CD4-positive, alpha-beta T cell treated with Interferon gamma for 1 hour (primary cell): ENCODE results near the gene ABHD16B.
"Not testable (repeated sequence)": the region's sequence is repeated elsewhere in the genome, so short reads cannot be mapped to it uniquely, and the experiment has no call there.

Experiments
- DNase-seq: peaks from one replicate; pipeline ENCODE4 v3.0.0-alpha.2; 2020

The ABHD16B gene

DNA sequence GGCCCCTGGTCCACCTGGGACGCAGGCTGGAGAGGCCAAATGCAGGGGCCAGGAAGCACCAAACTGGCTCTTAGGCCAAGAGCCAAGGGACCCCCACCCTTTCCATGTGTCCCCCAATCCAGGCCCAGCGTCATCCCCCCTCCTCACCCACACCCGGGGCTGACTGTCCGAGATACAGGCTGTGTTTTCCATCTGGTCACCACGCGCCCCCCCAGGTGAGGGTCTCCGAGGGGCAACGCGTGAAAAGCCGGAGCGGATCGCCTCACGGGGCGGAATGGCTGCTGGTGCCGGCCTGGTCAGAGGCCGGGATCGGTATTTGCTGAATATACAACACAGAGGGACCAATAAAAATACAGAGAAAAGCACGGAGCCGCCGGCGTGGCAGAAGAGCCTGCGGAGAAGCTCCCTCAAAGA, 5.2 kb upstream of the ABHD16B start:
- no peak for DNase-seq

DNA sequence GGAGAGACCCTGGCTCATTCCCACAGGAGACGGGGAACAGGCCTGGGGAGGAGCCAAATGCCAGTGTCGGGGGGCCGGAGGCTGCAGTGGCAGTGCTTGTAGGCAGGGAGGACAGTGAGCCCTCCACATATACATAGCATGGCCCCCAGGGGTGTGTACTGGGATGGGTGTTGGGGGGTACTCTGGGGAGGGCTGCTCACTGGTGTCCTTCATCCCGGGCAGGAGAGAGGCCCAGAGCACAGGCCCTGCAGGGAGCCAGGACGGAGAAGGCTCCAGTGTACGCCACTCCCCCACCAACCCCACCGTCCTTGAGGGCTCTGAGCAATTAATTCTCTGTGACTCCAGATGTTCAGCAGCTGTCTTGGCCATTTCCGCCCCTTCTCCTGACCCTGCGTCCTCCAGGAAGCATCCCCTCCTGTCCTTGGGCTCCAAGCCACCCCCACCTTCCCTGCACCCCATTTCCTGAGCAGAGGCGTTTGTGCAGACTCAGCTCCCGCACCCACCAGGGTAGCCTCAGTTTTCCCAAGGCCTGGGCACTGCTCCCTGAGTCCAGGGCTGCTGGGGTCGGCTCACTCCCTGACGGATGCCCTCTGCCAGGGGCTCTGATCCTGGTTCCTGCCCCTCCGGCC, 3.4 kb upstream of the ABHD16B start:
- no peak for DNase-seq

DNA sequence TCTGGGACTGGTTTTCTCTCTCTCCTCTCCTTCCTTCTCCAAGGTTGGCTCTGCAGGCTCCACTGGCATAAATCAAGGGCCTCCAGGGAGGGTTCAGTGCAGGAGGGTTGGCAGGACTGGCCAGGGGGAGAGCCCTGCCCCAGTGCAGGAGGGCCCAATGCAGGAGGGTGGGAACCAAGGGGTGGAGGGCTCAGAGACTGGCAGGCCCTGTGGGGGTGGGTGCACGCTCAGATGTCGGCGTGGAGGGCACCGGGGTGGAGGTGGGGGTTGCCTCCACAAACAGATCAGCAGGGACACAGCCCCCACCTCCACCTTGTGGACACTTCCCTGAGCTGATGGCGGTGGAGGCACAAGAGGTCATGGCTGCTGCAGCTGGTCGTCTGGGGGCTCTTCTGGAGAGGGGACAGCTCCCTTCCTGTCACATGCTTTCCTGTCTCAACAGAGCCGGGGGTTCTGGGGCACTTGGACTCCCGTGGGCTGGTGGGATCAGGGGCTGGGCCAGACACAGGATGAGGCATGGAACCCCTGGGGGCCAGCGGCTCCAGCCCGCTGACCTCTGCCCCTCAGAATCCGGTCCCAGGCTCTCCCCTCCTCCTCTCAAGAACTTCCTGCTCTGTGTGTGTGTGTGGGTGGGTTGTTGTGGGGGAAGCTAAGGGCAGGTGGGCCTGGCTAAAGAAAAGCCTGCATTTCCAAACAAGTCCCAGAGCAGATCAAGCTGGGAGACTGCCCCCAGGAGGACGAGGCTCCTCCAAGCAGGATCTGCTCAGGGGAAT, 2.7 kb upstream of the ABHD16B start:
- DNase-seq = no peak

DNA sequence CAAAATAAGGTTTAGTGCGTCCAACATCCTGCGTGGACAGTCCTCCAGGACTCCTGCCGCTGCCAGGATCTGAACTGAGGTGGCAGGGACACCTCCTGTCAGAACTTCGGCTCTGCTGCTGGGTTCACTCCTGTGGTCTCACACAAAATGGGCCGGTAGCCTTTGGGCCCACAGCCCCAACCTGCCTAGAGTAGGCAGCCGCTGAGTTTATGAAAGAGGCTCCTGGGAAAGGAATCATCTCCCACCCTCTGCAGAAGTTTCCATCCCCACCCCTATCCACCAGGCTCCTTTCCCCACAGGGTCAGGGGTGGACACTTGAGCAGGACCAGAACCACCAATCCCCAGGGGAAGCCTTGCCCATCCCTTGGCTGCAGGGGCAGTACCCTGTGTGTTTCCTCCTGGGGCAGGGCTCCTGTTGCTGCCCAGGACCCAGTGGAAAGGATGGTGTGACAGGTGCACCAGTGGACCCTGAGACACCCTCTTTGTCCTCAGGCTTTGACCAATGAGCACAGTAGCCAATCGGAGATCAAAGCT, 2.1 kb upstream of the ABHD16B start:
- no peak for DNase-seq

DNA sequence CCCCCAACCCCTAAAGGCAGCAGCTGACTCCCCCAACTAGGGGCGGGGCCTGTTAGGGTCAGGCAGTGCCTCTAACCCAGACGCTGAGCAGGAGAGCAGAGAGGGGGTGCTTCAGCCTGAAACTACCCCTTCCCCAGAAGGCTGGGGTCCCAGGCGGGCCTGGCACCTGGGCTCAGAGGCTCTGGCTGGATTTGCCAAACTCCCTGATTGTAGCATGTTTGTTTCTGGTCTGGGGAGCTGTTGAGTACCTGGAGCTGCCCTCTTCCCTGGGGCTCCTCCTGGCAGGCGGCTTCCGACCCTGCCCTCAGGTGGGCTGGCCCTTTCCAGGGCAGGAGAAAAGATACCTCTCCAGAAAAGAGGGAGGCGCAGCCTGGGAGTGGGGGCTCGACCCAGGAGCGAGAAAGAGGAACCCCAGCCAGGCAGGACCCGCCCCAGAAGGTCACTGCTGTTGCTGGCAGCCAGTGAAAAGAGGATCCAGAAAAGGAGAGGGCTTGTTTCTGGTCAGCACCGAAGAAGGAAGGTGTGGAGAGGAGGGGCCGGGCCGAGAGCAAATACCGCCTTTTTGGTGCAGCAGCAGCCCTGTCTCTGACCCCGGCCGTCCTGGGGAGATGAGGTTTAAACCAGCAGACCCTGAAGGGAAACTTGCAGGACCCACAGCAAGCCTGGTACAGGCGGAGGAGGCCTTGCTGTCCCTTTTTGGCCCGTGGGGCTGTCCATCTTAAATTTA, 810 bp upstream of the ABHD16B start:
- peak; percentile 43 for DNase-seq

DNA sequence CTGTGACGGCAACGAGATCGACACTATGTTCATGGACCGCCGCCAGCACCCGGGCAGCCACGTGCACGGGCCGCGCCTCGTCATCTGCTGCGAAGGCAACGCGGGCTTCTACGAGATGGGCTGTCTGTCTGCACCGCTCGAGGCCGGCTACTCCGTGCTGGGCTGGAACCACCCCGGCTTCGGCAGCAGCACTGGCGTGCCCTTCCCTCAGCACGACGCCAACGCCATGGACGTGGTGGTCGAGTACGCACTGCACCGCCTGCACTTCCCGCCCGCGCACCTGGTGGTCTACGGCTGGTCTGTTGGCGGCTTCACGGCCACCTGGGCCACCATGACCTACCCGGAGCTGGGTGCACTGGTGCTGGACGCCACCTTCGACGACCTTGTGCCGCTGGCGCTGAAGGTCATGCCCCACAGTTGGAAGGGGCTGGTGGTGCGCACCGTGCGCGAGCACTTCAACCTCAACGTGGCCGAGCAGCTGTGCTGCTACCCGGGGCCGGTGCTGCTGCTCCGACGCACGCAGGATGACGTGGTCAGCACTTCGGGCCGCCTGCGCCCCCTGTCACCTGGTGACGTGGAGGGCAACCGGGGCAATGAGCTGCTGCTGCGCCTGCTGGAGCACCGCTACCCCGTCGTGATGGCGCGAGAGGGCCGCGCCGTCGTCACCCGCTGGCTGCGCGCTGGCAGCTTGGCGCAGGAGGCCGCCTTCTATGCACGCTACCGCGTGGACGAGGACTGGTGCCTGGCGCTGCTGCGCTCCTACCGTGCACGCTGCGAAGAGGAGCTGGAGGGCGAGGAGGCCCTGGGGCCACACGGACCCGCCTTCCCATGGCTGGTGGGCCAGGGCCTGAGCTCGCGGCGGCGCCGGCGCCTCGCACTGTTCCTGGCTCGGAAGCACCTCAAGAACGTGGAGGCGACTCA, 943 bp downstream of the ABHD16B start:
- DNase-seq = no peak

DNA sequence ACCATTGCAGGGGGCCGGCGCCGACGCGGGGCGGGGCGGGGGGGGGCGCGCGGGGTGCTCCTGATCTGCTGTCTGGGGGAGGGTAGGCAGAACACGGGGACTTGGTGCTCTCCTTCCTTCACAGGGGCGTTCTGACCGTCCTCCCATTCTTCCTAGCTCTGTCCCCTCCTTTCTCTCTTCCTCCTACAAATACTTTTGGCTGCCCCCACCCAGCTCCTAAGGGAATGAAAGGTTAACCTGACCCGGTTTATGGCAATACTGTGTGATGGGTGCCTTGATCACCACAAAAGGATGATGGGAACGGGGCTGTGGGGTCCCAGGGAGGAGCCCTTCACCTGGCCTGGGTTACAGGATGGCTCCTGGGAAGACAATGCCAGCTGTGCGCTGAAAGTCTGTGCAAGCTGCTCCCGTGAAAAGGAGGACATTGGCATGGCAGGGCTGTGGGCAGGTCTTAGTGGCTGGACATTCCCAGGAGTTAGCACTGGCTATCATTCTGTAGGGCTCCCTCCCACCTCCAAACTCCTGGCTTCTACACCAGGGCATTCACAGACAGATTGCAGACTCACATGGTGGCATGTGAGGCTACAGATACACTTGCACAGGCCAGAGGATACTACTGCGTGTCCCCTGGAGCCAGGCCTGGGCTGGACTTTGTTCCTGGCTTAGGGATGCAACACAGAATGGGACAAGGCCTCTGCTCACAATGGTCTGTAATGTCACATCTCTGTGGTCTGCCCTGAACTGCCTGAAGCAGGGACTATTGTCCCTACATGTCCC, 1.9 kb downstream of the ABHD16B start:
- DNase-seq = no peak

DNA sequence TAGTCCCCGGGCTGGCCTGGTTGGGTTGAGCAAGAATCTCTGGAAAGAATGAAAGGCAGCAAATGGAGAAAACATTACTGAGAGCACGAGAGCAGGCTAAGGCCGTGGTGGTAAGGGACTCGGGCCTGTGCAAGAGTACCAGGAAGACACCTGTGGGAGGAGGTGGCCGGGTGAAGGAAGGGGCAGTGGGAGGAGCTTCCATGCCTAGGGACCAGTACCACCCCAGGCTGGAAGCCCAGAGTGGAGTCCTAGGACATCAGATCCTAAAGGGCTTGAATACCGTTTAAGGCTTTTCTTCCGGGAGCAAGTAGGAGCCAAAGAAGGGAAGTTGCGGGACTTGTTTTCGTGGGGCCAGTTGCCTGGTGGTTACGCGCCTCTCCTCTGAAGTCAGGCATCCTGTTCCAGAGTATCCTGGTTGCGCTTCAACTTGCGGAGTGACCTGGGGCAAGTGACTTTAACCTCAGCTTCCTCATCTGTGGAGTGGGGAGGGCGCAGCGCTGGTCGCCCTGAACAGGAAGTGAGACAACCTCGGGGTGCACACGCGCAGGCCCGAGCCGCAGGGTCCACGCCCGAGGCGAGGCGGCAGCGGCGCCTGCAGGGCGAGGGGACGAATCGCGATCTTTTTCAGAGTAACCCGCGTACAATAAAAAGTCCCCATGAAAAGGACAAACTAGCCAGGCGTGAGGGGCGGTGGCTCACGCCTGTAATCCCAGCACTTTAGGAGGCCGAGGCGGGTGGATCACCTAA, 2.7 kb downstream of the ABHD16B start:
- peak; percentile 89 for DNase-seq

DNA sequence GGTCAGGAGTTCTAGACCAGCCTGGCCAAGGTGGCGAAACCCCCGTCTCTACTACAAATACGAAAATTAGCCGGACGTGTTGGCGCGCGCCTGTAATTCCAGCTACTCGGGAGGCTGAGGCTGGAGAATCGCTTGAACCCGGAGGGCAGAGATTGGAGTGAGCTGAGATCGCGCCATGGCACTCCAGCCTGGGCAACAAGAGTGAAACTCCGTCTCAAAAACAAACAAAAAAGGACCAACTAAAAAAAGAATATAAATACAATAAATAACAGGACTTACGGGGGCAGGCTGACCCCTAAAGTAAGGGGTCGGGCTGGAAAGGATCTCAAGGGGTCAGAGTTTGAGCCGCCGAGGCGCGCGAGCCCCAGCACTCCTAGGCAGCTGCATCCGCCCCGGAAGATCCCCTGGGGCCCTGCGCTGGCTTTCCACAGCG, 3.3 kb downstream of the ABHD16B start:
- DNase-seq = no peak

DNA sequence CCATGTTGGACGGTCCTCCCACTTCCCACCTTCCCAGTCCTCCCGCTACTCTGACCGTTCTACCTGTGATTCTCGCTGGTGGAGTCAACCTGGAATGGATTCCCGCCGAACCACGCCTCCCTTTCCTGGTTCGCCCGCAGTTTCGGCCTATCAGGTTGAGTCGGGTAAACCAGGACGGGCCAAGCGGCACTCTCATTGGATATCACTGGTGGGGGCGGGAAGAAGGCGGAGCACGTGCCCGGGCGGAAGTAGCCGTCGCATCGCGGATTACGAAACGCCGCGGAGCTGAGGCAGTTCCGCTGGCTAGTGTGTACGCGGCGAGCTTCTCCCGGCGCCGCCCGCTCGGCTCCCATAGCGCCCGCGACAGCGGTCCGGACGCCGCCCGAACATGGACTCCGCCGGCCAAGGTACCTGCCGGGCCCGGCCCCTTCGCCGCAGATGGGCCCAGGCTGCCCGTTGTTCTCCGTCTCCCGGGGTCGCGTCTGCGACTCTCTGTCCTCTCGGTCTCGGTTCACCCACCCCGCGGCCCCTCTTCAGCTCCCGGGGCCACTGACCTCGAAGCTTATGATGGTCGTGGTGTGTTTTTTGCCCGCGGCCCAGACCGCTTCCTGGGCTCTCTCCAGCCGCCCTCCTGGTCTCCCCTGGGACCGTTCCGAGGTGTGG, 3.8 kb downstream of the ABHD16B start, which contains the start of gene TPD52L2:
Gene TPD52L2 (plus strand): TSS at position 293 of the 663 bp plus-strand sequence. CDS start 96 bp downstream, at position 389.
- DNase-seq = peak; percentile 96

DNA sequence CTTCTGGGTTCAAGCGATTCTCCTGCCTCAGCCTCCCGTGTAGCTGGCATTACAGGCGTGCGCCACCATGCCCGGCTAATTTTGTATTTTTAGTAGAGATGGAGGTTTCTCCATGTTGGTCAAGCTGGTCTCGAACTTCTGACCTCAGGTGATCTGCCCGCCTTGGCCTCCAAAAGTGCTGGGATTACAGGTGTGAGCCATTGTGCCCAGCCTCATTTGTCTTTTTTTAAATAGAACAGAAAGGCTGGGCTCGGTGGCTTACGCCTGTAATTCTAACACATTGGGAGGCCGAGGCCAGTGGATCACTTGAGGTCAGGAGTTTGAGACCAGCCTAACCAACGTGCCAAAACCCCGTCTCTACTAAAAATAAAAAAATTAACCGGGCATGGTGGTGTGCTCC, 5.7 kb downstream of the ABHD16B start:
- not testable (repeated sequence) for DNase-seq

DNA sequence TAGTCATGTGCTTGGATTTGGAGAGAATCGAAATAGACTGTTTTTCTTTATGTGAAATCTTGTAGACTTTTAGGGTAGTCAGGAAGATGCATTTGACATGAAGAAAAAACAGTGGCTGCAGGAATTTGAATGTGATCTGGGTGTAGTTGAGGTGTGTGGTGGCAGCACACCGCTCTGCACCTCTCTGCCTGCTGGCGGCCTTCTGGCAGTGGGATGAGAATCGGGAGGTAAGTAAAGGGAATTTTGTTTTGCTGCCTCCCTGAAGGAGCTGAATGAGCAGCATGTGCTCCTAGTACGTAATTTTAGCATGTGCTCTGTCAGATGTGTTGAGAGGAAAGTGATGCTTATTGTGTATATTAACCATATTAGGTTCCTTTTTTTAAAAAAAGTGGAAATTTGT, 7.0 kb downstream of the ABHD16B start:
- DNase-seq = no peak

DNA sequence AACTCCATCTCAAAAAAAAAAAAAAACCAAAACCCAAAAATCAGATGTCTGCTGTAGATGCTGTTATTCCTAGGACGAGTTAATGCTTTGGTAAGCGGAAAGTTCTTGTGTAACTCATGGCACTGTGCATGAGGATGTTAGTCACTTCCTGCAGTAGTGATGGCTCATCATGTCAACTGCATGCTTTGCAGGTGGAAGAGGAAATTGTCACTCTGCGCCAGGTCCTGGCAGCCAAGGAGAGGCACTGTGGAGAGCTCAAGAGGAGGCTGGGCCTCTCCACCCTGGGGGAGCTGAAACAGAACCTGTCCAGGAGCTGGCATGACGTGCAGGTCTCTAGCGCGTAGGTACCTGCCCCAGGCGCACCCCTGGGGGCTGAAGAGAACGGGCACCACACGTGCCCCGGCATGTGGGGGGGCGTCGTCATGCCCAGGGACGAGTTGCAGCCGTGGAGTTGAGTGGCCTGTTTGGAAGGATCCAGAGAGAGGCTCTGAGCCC, 12.2 kb downstream of the ABHD16B start:
- peak; percentile 71 for DNase-seq

DNA sequence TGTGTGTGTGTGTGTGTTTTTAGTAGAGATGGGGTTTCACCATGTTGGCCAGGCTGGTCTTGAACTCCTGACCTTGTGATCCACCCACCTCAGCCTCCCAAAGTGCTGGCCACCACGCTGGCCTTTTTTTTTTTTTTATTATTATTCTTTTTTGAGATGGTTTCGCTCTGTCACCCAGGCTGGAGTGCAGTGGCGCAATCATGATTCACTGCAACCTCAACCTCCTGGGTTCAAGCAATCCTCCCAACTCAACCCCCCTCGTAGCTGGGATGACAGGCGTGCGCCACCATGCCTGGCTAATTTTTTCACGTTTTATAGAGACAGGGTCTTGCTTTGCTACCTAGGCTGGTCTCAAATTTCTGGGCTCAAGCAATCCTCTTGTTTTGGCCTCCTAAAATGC, 12.9 kb downstream of the ABHD16B start:
- DNase-seq = peak; percentile 41

DNA sequence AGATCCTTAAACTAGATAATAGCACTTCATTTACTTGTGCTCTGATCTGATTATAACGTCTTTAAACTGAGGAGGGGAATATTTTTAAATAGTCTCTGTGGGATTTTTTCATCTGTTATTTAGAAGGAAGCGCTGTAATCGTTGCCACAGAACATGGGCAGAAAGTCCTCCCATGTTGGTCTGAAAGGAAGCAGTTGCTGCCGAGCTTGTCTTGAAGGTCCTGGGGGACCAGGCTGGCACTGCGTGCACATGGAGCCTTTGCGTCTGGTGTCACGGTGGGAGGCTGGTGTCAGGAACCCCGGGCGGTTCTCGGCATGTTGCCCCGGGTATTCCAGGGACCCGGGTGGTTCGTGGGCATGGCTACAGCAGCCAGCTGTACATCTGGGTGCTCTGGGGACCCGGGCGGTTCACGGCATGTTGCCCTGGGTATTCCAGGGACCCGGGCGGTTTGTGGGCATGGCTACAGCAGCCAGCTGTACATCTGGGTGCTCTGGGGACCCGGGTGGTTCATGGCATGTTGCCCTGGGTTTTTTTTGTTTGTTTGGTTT, 15.3 kb downstream of the ABHD16B start:
- DNase-seq = no peak

DNA sequence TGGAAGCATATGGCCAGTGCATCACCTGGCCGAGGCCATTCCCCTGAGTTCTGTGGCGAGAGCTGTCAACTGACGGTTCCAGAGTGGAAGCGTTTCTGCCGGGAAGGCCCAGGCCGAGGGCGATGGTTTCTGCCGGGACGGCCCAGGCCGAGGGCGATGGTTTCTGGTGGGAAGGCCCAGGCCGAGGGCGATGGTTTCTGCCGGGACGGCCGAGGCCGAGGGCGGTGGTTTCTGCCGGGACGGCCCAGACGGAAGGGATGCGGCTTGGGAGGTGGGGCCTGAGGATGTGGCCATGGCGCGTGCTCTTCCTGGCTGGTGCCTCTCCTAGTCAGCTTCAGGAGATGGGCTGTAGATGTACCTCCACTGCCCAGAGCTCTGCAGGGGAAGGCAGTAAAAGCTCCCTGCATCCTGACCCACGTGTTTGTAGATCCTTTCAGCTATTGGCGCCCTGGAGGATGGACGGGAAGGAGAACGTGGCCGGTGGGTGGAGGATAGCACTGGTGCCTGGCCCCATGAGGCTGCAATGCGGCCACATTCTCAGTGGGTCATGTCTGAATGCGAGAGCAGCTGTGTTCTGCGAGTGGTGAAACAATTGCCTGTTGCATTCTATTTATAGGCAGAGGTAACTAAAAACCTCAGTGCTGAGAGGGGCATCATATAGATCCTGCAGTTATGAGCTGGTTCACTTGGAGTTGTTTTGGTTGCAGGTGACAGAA, 16.6 kb downstream of the ABHD16B start:
- no peak for DNase-seq

DNA sequence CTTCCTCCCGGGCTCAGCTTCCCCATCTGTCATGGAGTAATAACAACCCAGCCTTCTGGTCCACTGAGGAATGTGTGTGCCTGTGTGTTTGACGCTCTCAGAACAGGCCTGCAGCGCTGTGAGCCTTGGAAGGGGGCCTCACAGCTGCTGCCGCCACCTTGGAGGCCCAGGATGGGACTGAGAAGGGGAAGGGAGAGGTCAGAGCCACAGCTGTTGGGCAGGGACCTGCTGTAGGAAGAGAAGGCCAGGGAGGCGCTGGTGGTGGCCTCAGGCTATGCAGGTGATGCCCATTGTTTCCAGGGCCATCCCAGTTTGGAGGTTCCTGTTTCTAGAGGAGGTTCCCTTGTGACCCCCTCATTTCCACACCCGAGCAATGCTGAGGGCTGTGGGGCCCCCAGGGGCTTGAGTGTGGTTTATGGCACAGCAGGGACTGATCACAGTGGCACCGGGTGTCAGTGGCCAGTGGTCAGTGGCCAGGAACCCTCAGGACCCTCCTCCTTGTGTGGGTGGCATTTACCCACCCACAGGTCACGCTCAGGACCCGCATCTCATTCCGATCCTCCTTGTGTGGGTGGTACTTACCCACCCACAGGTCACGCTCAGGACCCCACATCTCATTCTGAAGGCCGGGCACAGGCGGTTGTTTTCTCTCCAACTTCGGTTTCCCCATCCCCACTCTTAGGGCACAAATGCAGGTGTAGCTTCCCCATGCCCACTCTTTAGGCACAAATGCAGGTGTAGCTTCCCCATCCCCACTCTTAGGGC, 17.8 kb downstream of the ABHD16B start:
- no peak for DNase-seq

DNA sequence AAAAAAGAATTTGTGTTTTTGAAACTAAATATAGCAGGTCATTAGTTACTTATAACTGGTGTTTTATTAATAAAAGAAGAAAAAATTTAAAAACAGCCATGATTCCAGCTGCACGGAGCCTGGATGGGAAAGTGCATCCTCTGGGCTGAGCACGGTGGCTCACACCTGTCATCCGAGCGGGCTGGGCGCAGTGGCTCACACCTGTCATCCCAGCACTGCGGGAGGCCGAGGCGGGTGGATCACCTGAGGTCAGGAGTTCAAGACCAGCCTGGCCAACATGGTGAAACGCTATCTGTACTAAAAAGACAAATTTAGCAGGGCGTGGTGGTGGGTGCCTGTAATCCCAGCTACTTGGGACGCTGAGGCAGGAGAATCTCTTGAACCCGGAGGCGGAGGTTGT, 19.6 kb downstream of the ABHD16B start:
- DNase-seq = not testable (repeated sequence)
